SK-N-SH (cell line): ENCODE results near the gene DDX1. TPM values are rescaled to one million over a fixed set of nuclear protein-coding genes. Genes with fewer than 3 reads are reported as not detected.

Source experiments
- CTCF ChIA-PET: fragments of 300-600, 350-600 bp; formaldehyde crosslinking; extraction: SDS; loops from one replicate; lab custom pipeline; 2021; lab: Yijun Ruan, JAX
- POLR2A ChIA-PET: fragments of 350-600 bp; sonication (Branson Sonifier 250); formaldehyde crosslinking; extraction: SDS; loops from one replicate; lab custom pipeline; 2020; ENCODE audit warnings: antibody characterized with exemption, inconsistent platforms; lab: Yijun Ruan, JAX
- DNase-seq: peaks from one replicate; pipeline ENCODE4 v3.0.0; 2012
- H2AFZ ChIP-seq: fragments of 200-600 bp; sonication (generic); 2 replicates; pipeline ENCODE4 v1.8.1; 2016; ENCODE audit warnings: antibody characterized with exemption, mild to moderate bottlenecking, low read depth
- H3F3A ChIP-seq: fragments of 200-600 bp; sonication (generic); replicated peaks from 2 replicates; pipeline ENCODE3; 2016; ENCODE audit warnings: antibody characterized with exemption, mild to moderate bottlenecking; ENCODE audit not compliant: insufficient read depth
- H3K27ac ChIP-seq, 2 experiments: fragments of 200-500 bp in 1 of 2; fragments of 200-600 bp in 1 of 2; sonication (Bioruptor generic) in 1 of 2; sonication (generic), shearing (Covaris generic) in 1 of 2; 2 replicates each; pipeline versions ENCODE4 v1.5.1 to v1.6.1; 2014 to 2016; ENCODE audit warnings: low read depth in 2 of 2, inconsistent platforms in 1 of 2, low read length in 1 of 2, mild to moderate bottlenecking in 1 of 2, mixed read lengths in 1 of 2
- H3K27me3 ChIP-seq: fragments of 200-600 bp; sonication (generic), shearing (Covaris generic); 2 replicates; pipeline ENCODE4 v1.6.1; 2016; ENCODE audit warnings: mixed run types; ENCODE audit not compliant: insufficient read depth
- H3K36me3 ChIP-seq, 2 experiments: fragments of 200-500 bp in 1 of 2; fragments of 200-600 bp in 1 of 2; sonication (Bioruptor generic) in 1 of 2; sonication (generic) in 1 of 2; replicated peaks in 1 of 2; 2 replicates each; pipeline versions ENCODE3 to v1.5.1; 2014 to 2016; ENCODE audit warnings: low read length in 1 of 2, mild to moderate bottlenecking in 1 of 2; ENCODE audit not compliant: insufficient read depth in 2 of 2, control insufficient read depth in 1 of 2
- H3K4me1 ChIP-seq, 2 experiments: fragments of 200-500 bp in 1 of 2; fragments of 200-600 bp in 1 of 2; sonication (Bioruptor generic) in 1 of 2; sonication (generic), shearing (Covaris generic) in 1 of 2; 2 replicates each; pipeline versions ENCODE4 v1.5.1 to v1.6.1; 2014 to 2016; ENCODE audit warnings: low read depth in 1 of 2, low read length in 1 of 2, mixed run types in 1 of 2; ENCODE audit not compliant: insufficient read depth in 2 of 2, control insufficient read depth in 1 of 2
- H3K4me2 ChIP-seq: fragments of 200-600 bp; sonication (generic), shearing (Covaris generic); 2 replicates; pipeline ENCODE4 v1.6.1; 2017; ENCODE audit warnings: mixed run types
- H3K4me3 ChIP-seq, 2 experiments: fragments of 200-500 bp in 1 of 2; fragments of 200-600 bp in 1 of 2; sonication (Bioruptor generic) in 1 of 2; sonication (generic), shearing (Covaris generic) in 1 of 2; 2 replicates each; pipeline versions ENCODE4 v1.5.1 to v1.8.1; 2014 to 2016; ENCODE audit warnings: low read depth in 2 of 2, inconsistent platforms in 1 of 2, low read length in 1 of 2, mild to moderate bottlenecking in 1 of 2, mixed read lengths in 1 of 2, moderate library complexity in 1 of 2
- H3K79me2 ChIP-seq: fragments of 200-600 bp; sonication (generic); 2 replicates; pipeline ENCODE4 v1.8.1; 2017; ENCODE audit warnings: mild to moderate bottlenecking; ENCODE audit not compliant: insufficient read depth
- H3K9ac ChIP-seq: fragments of 200-600 bp; sonication (generic); 2 replicates; pipeline ENCODE4 v1.6.1; 2017; ENCODE audit warnings: mixed run types
- H3K9me2 ChIP-seq: fragments of 200-600 bp; sonication (generic); 2 replicates; pipeline ENCODE4 v1.6.1; 2017; ENCODE audit warnings: mixed run types
- H3K9me3 ChIP-seq: fragments of 200-600 bp; sonication (generic); 2 replicates; pipeline ENCODE4 v1.6.1; 2017; ENCODE audit warnings: mixed run types, mild to moderate bottlenecking, moderate library complexity
- H4K20me1 ChIP-seq: fragments of 200-600 bp; sonication (generic); 2 replicates; pipeline ENCODE4 v1.6.1; 2017; ENCODE audit warnings: mild to moderate bottlenecking, mixed run types; ENCODE audit not compliant: insufficient read depth
- EP300 ChIP-seq, 2 experiments: IDR thresholded peaks; 2 replicates each; pipeline versions ENCODE4 v1.4.0 to v1.6.1; 2012; ENCODE audit warnings: borderline replicate concordance in 1 of 2, low read depth in 1 of 2, low read length in 1 of 2
- FOXJ3 ChIP-seq: sonication (generic); formaldehyde crosslinking; IDR thresholded peaks from 2 replicates; pipeline ENCODE4 v1.5.1; 2020; ENCODE audit warnings: mild to moderate bottlenecking, missing genetic modification reagents
- MEF2A ChIP-seq: IDR thresholded peaks from 2 replicates; pipeline ENCODE4 v1.4.0; 2012; ENCODE audit warnings: low read depth, borderline replicate concordance
- NFIC ChIP-seq: IDR thresholded peaks from 2 replicates; pipeline ENCODE4 v1.4.0; 2012; ENCODE audit warnings: borderline replicate concordance
- WGBS: methylation state at CpG from one replicate; pipeline ENCODE4 v1.1.6; 2017; ENCODE audit warnings: low lambda C conversion rate; 5-methylcytosine and 5-hydroxymethylcytosine counted together
- polyA plus RNA-seq, 3 experiments: library from polyadenylated mRNA; depleted of rRNA; stranded (reverse); fragments of >200 nt; gene quantifications; 2 replicates each; pipeline ENCODE4 v1.2.3, GENCODE V29; 2012
- TF ChIP-seq, protein P1 (sequence below): IDR thresholded peaks from 2 replicates; pipeline ENCODE4 v1.4.0; 2012; ENCODE audit warnings: low read depth
- TF ChIP-seq, protein P2 (sequence below): IDR thresholded peaks from 2 replicates; pipeline ENCODE4 v1.4.0; 2012; ENCODE audit warnings: low read depth, borderline replicate concordance
- TF ChIP-seq, protein P3 (sequence below): fragments of 150-350 bp; IDR thresholded peaks from 2 replicates; pipeline ENCODE4 v1.6.1; 2017; ENCODE audit warnings: antibody characterized with exemption, low read length, low read depth, borderline replicate concordance
- TF ChIP-seq, protein P4 (sequence below): fragments of 200-600 bp; sonication (generic); IDR thresholded peaks from 2 replicates; pipeline ENCODE4 v1.6.1; 2017; ENCODE audit warnings: antibody characterized with exemption, mild to moderate bottlenecking, moderate library complexity

Gene DDX1
- polyA plus RNA-seq, 1 of the 3 experiments (the other 2 are of a cell fraction) = 54.5 TPM

DNA sequence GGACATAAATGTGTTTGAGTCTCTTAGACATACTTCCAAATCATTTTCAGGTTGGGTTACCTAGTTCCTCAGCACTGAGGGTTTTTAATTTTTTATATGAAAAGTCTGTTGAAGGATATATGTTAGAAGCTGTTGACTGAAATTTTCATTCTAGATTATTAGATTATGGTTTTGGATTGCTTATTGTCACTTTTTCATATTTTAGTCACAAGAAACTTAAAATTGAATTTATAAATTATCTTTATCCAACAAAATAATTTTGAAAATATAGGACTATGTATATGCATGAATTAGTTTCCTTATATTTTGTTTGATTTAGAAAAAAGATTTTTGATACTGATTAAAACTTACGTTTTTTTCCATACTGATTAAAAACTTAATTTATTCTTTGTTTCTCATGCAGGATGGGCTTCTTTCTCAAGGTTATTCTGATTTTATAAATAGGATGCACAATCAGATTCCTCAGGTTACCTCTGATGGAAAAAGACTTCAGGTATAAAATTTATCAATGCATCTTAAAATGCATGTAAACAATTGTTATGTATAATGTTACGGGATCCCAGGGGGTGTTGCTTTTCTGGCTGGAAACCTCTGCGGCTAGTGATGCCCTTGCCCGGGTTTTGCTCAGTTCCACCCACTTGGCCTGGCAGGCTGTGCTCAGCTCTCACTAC is 26.2 kb downstream of the DDX1 start:
- Histone ChIP-seq H3K4me2 (no peak overlapping the region), H3K36me3 (peaks cover 85 to 90% of the 10 kb centered on the region in 2 experiments), H3K4me1 (no peaks in the 10 kb centered on the region; a peak in 1 of 4 replicates), H3K4me3 (no peak overlapping the region), H3K27me3 (no peaks in the 10 kb centered on the region), H3K79me2 (0 out of 2 replicates have a peak, but pooled peaks cover 13% of the 10 kb centered on the region), H3F3A (no peaks in the 10 kb centered on the region), H3K9ac (no peak overlapping the region), H2AFZ (no peak overlapping the region), H3K9me2 (no peaks in the 10 kb centered on the region), H3K27ac (no peak overlapping the region), H3K9me3 (no peaks in the 10 kb centered on the region), H4K20me1 (no peaks in the 10 kb centered on the region)
- POLR2A ChIA-PET = no interaction called here
- TF ChIP-seq, protein P1, sequence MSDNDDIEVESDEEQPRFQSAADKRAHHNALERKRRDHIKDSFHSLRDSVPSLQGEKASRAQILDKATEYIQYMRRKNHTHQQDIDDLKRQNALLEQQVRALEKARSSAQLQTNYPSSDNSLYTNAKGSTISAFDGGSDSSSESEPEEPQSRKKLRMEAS = no peak
- TF ChIP-seq, protein P2, sequence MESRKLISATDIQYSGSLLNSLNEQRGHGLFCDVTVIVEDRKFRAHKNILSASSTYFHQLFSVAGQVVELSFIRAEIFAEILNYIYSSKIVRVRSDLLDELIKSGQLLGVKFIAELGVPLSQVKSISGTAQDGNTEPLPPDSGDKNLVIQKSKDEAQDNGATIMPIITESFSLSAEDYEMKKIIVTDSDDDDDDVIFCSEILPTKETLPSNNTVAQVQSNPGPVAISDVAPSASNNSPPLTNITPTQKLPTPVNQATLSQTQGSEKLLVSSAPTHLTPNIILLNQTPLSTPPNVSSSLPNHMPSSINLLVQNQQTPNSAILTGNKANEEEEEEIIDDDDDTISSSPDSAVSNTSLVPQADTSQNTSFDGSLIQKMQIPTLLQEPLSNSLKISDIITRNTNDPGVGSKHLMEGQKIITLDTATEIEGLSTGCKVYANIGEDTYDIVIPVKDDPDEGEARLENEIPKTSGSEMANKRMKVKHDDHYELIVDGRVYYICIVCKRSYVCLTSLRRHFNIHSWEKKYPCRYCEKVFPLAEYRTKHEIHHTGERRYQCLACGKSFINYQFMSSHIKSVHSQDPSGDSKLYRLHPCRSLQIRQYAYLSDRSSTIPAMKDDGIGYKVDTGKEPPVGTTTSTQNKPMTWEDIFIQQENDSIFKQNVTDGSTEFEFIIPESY = no peak
- TF ChIP-seq MEF2A = no peak
- CTCF ChIA-PET = interaction anchor here (0.6 to 1.7 kb wide), 4 partner anchors 19 to 1139 kb away, joined by 3 to 4 read pairs (median 3); no protein-coding TSS in a partner anchor
- DNase-seq = no peak
- 88% methylated on average over 4 of the region's 4 CpGs for WGBS

DNA sequence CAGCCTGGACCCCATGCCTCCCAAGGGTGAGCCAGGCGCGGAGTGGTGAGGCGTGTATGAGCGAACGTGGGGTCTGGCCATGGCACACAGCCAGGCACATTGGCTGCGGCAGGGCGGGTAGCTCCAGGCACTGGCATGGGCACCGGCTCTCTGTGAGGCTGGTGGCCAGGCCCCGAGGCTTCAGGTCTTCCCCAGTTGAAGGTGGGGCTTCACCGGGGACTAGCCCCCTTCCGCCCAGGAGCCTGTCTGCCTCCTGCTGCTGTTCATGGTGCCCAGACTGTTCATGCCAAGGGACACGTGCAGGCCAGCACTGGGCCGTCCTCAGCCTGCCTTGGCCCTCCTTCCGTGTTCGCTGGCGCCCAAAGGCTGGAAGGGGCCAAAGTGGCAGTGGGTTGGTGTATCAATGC is 26.8 kb downstream of the DDX1 start:
- 98% methylated on average over 12 of the region's 16 CpGs for WGBS
- Histone ChIP-seq H3K36me3 (peaks cover 86 to 90% of the 10 kb centered on the region in 2 experiments), H3K9ac (no peak overlapping the region), H3K9me3 (no peaks in the 10 kb centered on the region), H3K79me2 (0 out of 2 replicates have a peak, but pooled peaks cover 13% of the 10 kb centered on the region), H3F3A (no peaks in the 10 kb centered on the region), H3K4me3 (no peak overlapping the region), H3K9me2 (no peaks in the 10 kb centered on the region)
- no peak for DNase-seq
- POLR2A ChIA-PET = no interaction called here
- TF ChIP-seq FOXJ3 (CRISPR knock-in tag) (no peak), NFIC (no peak), EP300 (IDR thresholded peaks at IDR 0.05; ENCODE audit: borderline replicate concordance in 1 of 2, low read depth in 1 of 2, low read length in 1 of 2) (no peak)
- TF ChIP-seq, protein P3, sequence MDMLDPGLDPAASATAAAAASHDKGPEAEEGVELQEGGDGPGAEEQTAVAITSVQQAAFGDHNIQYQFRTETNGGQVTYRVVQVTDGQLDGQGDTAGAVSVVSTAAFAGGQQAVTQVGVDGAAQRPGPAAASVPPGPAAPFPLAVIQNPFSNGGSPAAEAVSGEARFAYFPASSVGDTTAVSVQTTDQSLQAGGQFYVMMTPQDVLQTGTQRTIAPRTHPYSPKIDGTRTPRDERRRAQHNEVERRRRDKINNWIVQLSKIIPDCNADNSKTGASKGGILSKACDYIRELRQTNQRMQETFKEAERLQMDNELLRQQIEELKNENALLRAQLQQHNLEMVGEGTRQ = no peak
- TF ChIP-seq, protein P4, sequence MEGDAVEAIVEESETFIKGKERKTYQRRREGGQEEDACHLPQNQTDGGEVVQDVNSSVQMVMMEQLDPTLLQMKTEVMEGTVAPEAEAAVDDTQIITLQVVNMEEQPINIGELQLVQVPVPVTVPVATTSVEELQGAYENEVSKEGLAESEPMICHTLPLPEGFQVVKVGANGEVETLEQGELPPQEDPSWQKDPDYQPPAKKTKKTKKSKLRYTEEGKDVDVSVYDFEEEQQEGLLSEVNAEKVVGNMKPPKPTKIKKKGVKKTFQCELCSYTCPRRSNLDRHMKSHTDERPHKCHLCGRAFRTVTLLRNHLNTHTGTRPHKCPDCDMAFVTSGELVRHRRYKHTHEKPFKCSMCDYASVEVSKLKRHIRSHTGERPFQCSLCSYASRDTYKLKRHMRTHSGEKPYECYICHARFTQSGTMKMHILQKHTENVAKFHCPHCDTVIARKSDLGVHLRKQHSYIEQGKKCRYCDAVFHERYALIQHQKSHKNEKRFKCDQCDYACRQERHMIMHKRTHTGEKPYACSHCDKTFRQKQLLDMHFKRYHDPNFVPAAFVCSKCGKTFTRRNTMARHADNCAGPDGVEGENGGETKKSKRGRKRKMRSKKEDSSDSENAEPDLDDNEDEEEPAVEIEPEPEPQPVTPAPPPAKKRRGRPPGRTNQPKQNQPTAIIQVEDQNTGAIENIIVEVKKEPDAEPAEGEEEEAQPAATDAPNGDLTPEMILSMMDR = no peak
- TF ChIP-seq, all 33 proteins: peak for 0
- Histone ChIP-seq H3K4me1 (no peaks in the 10 kb centered on the region; a peak in 1 of 4 replicates), H3K27ac (no peak overlapping the region), H3K4me2 (no peak overlapping the region), H2AFZ (no peak overlapping the region), H3K27me3 (no peaks in the 10 kb centered on the region), H4K20me1 (no peaks in the 10 kb centered on the region)
- CTCF ChIA-PET = interaction anchor here (1.3 to 1.7 kb wide), 2 partner anchors 18 to 990 kb away, joined by 3 to 4 read pairs; no protein-coding TSS in a partner anchor
